ENCODE measurements around the gene TSFM.

The TSFM gene

DNA sequence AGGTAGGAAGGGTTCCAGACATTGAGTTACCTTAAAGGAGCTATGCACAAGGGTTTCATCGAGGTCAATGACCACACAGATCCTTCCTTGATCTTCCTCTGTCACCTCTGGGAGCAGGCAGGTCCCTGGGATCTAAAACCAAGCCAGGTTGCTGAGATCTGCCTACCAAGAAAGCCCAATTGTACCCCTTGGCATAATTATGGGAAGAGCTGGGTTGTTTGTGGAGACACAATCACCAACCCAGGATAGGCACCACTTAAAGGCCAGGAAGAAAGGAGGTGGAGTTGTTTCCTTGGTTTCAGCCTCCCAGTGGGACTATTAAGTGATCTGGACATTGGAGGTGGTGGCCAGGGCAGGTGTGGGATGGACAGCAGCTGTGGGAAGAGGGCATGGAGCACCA, 44.4 kb downstream of the TSFM start:
- H3K4me3 ChIP-seq (ENCODE audit: insufficient read depth, low read length, poor library complexity, severe bottlenecking), result no peak overlapping the region
- no peak for TF ChIP-seq EZH2phosphoT487 (conservative IDR thresholded peaks at IDR 0.05; ENCODE audit: low read length)
- TF ChIP-seq, protein P1, sequence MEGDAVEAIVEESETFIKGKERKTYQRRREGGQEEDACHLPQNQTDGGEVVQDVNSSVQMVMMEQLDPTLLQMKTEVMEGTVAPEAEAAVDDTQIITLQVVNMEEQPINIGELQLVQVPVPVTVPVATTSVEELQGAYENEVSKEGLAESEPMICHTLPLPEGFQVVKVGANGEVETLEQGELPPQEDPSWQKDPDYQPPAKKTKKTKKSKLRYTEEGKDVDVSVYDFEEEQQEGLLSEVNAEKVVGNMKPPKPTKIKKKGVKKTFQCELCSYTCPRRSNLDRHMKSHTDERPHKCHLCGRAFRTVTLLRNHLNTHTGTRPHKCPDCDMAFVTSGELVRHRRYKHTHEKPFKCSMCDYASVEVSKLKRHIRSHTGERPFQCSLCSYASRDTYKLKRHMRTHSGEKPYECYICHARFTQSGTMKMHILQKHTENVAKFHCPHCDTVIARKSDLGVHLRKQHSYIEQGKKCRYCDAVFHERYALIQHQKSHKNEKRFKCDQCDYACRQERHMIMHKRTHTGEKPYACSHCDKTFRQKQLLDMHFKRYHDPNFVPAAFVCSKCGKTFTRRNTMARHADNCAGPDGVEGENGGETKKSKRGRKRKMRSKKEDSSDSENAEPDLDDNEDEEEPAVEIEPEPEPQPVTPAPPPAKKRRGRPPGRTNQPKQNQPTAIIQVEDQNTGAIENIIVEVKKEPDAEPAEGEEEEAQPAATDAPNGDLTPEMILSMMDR (IDR thresholded peaks at IDR 0.05; ENCODE audit: insufficient read depth, low read length, poor library complexity, severe bottlenecking), result no peak
- H3K27me3 ChIP-seq (ENCODE audit: low read length), result no peaks in the 10 kb centered on the region
- H3K36me3 ChIP-seq (ENCODE audit: low read length), result no peaks in the 10 kb centered on the region
- H3K27ac ChIP-seq (ENCODE audit: low read depth, low read length), result no peak overlapping the region
- H3K9me3 ChIP-seq (ENCODE audit: insufficient read depth, low read length), result no peaks in the 10 kb centered on the region
- no peaks in the 10 kb centered on the region for H3K79me2 ChIP-seq (ENCODE audit: insufficient read depth, low read length)
- H4K20me1 ChIP-seq (ENCODE audit: low read depth, low read length), result no peaks in the 10 kb centered on the region
- no peak overlapping the region for H3K9ac ChIP-seq (ENCODE audit: low read length)
- no peaks in the 10 kb centered on the region for H3K9me2 ChIP-seq (replicated peaks; ENCODE audit: insufficient read depth, low read length)
- H3F3A ChIP-seq (ENCODE audit: insufficient read depth), result no peaks in the 10 kb centered on the region
- H2AFZ ChIP-seq (ENCODE audit: low read depth, low read length, severe bottlenecking), result no peak overlapping the region
- no peak overlapping the region for H3K4me2 ChIP-seq (ENCODE audit: low read depth, low read length, poor library complexity, severe bottlenecking)

DNA sequence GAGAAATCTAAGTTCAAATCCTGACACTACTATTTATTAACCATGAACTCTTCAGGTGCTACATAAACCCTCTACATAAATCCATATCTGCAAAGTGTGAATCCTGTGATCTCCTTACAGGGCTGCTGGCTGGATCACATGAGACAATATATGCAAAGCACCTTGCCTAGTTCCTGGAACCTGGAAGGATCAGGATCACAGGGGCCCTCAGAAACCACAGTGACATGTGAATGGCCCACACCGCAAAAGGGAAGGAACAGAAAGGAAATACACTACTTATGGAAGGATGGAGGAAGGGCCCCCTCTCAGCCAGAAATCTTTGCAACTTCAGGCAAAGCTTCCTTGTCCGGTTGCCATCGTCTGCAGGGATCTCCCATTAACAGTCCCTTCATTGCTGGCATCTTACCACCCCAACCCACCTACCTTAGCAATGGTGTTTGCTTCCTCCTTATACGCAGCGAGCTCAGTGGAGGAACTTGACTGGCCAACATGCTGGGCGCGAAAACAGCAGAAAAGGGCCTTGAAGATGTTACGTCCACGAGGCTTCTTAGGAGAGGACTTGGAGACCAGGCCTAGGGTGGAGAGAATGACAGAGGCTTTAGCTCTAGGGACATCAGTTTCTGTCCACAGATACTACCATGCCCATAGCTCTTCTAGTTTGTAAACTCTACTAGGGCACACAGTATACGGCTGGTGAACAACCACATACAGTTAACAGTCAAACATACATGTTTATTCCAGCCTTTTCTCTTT, 46.6 kb downstream of the TSFM start:
- no peaks in the 10 kb centered on the region for H4K20me1 ChIP-seq (ENCODE audit: low read depth, low read length)
- no peaks in the 10 kb centered on the region for H3F3A ChIP-seq (ENCODE audit: insufficient read depth)
- TF ChIP-seq, protein P1 (IDR thresholded peaks at IDR 0.05; ENCODE audit: insufficient read depth, low read length, poor library complexity, severe bottlenecking), result no peak
- TF ChIP-seq EZH2phosphoT487 (conservative IDR thresholded peaks at IDR 0.05; ENCODE audit: low read length), result no peak

GRCh38 chr12:57830393-57830792, 47.8 kb downstream of the TSFM start:
- H4K20me1 ChIP-seq (ENCODE audit: low read depth, low read length), result no peaks in the 10 kb centered on the region
- TF ChIP-seq, protein P1 (IDR thresholded peaks at IDR 0.05; ENCODE audit: insufficient read depth, low read length, poor library complexity, severe bottlenecking), result no peak
- TF ChIP-seq EZH2phosphoT487 (conservative IDR thresholded peaks at IDR 0.05; ENCODE audit: low read length), result no peak
- H3K4me2 ChIP-seq (ENCODE audit: low read depth, low read length, poor library complexity, severe bottlenecking), result no peak overlapping the region

More for the DNA sequence above, 46.6 kb downstream of the TSFM start:
- H3K9me3 ChIP-seq (ENCODE audit: insufficient read depth, low read length), result no peaks in the 10 kb centered on the region
- H3K4me3 ChIP-seq (ENCODE audit: insufficient read depth, low read length, poor library complexity, severe bottlenecking), result no peak overlapping the region
- H3K4me2 ChIP-seq (ENCODE audit: low read depth, low read length, poor library complexity, severe bottlenecking), result no peak overlapping the region
- no peak overlapping the region for H3K9ac ChIP-seq (ENCODE audit: low read length)
- no peaks in the 10 kb centered on the region for H3K36me3 ChIP-seq (ENCODE audit: low read length)
- no peaks in the 10 kb centered on the region for H3K79me2 ChIP-seq (ENCODE audit: insufficient read depth, low read length)
- H3K27me3 ChIP-seq (ENCODE audit: low read length), result no peaks in the 10 kb centered on the region
- H3K27ac ChIP-seq (ENCODE audit: low read depth, low read length), result no peak overlapping the region
- no peak overlapping the region for H2AFZ ChIP-seq (ENCODE audit: low read depth, low read length, severe bottlenecking)
- no peaks in the 10 kb centered on the region for H3K9me2 ChIP-seq (replicated peaks; ENCODE audit: insufficient read depth, low read length)

More at GRCh38 chr12:57830393-57830792, 47.8 kb downstream of the TSFM start:
- H3K79me2 ChIP-seq (ENCODE audit: insufficient read depth, low read length), result no peaks in the 10 kb centered on the region
- H3K27me3 ChIP-seq (ENCODE audit: low read length), result no peaks in the 10 kb centered on the region
- no peak overlapping the region for H3K9ac ChIP-seq (ENCODE audit: low read length)
- H3K4me3 ChIP-seq (ENCODE audit: insufficient read depth, low read length, poor library complexity, severe bottlenecking), result no peak overlapping the region
- H3F3A ChIP-seq (ENCODE audit: insufficient read depth), result no peaks in the 10 kb centered on the region
- no peak overlapping the region for H3K27ac ChIP-seq (ENCODE audit: low read depth, low read length)
- no peaks in the 10 kb centered on the region for H3K9me3 ChIP-seq (ENCODE audit: insufficient read depth, low read length)
- no peaks in the 10 kb centered on the region for H3K9me2 ChIP-seq (replicated peaks; ENCODE audit: insufficient read depth, low read length)
- H2AFZ ChIP-seq (ENCODE audit: low read depth, low read length, severe bottlenecking), result no peak overlapping the region
- H3K36me3 ChIP-seq (ENCODE audit: low read length), result no peaks in the 10 kb centered on the region
